ENCODE results near the gene DPP10.

DPP10 gene

DNA sequence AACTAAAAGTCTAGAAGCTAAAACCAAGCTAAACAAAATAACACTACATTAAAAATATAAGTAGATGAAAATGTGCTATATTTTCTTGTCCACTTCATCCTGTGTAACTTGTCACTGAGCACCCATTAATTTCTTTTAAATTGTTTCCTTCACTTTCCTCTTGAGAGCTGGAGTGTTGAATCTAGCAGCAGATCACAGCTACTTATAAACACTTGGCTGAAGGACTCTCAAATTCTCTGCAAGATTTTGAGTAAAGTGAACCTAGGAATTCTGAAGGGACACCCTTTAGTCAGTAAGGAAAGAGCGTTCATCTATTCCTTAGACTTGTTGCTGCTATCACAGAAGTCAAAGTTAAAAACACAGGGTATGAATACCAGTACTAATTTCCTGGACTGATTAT lies 1163.9 kb downstream of the DPP10 start:
- no peak for DNase-seq

DNA sequence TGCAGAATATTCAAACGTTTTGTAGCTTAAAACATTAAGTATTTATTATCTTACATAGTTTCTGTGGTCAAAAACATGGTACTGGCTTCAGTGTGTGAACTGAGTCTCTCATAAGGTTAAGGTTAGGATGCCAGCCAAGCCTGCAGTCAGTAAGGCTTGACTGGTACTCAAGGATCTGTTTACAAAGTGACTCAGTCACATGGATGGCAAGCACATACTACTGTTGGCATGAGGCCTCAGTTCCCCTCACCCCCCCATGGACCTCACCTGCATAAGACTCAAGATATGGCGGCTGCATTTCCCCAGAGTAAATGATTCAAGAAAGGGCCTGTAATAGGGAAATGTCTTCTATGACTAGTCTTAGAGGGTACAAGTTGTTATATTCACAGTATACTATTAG lies 1167.5 kb downstream of the DPP10 start:
- DNase-seq: no peak

DNA sequence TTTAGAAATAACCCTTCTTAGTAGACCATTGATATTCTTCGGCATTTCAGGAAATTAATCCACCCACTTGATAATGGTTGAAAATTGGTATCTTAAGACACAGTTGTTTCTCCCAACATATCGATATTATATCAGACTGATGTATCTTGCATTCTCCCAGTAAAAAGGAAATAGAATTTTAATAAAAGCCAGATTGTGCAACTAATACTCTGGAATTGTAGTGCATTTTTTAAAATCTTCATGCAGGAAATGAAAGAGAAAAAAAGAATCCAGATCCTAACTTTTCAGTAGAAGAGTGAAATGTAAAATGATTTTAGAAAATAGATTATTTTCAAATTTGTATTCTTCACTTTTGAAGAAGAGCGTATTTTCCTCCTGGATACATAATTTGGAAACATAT lies 1168.4 kb downstream of the DPP10 start:
- no peak for DNase-seq

DNA sequence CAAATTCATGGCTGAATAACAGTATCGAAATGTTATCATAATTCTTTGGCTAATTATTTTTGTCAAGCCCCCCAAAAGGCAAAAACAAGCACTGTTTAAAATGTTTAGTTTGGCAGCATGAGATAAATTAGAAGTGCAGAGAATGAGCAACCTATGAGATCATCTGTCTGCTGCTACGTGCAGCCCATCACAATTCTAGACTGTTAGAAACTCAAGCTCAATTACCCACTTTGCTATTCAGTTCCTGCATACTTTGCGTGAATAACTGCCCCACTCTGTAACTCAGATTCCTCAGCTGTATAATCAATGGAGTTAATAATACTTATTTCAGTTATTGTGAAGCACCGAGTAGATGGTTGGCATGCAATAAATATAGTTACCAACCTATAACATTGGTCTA lies 1181.9 kb downstream of the DPP10 start:
- no peak for DNase-seq

DNA sequence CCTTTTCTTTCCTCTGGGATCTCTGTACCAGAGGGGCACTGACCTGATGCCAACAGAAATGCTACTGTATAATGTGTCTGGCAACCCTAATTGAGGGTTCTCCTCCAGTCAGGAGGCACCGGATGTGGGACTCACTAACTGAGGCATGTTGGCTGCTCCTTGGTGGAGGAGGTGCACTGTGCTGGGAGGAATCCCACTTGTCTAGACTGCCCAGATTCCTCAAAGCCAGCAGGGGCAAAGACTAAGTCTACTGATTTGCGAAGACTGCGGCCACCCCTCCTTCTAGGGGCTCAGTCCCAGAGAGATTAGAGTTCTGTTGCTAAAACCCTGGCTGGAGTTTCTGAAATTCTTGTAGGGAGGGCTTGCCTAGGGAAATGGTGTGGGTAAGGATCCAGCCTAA lies 1192.1 kb downstream of the DPP10 start:
- DNase-seq: no peak

DNA sequence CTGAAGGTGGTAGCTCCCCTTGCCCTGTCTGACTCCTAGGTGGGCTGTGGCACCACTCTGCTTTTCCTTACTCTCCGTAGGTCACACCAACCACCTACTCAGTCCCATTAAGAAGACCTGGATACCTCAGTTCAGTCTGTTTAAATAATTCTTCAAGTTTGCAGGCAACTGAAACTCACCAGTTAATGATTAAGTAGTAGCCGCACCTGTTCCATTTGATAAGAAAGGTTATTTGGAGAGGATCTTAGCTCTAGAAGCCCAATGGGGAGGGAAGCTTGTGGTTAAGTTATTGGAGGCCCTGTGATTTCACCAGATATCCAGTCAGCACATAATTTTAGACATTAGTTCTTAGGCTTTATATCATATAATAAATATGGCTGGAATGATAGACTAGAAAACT lies 1193.0 kb downstream of the DPP10 start:
- DNase-seq: no peak

GRCh38 chr2:115649731-115650130 lies 1207.3 kb downstream of the DPP10 start:
- no peak for DNase-seq

GRCh38 chr2:115650827-115651226 lies 1208.4 kb downstream of the DPP10 start:
- no peak for DNase-seq

DNA sequence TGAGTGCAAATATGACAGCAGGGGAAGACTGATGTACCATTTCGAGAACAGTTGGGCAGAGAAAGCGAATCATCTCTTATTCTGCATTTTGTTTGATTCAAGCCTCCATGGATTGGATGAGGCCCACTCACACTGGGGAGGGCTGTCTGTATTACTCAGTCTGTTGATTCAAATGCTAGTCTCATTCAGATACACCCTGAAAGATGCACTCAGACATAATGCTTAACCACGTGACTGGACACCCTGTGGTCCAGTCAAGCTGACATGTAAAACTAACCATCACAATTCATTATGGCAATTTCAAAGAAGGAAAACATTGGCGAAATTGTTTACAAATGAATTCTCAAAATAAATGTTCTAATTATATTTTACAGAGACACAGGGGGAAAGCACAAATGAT lies 1210.2 kb downstream of the DPP10 start:
- DNase-seq: no peak

- no peak for DNase-seq
Measured at GRCh38 chr2:115654362-115654761, 1211.9 kb downstream of the DPP10 start.

DNA sequence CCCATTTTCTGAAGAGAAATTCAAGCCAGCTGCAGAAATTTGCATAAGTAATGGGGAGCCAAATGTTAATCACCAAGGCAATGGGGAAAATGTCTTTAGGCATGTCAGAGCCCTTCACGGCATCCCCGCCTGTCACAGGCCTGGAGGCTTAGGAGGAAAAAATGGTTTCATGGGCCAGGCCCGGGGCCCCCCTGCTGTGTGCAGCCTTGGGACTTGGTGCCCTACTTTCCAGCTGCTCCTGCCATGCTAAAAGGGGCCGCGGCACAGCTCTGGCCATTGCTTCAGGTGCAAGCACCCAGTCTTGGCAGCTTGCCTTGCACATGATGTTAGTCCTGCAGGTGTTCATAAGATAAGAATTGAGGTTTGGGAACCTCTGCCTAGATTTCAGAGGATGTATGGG lies 1235.7 kb downstream of the DPP10 start:
- DNase-seq: no peak

DNA sequence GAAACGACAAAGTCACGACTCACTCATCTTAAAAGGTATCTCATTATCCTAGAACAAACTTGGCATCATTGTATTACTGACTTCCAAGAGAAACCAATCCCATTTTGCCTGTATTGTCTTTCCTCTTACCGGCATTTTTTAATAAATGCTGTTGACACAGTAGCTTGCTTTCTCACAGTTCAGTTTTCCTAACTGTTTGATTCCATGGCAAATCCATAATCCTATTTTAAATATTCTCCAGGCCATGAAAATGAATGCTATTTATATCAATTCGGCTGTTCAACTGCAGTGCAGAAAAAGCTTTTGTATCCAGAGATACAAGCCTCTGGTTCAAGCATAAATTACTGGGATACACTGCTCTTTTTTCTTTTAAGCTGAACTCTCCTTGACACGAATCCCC lies 1241.9 kb downstream of the DPP10 start:
- no peak for DNase-seq

- DNase-seq: no peak
Measured at GRCh38 chr2:115691409-115691808, 1249.0 kb downstream of the DPP10 start.

GRCh38 chr2:115694651-115695050 lies 1252.2 kb downstream of the DPP10 start:
- DNase-seq: no peak

DNA sequence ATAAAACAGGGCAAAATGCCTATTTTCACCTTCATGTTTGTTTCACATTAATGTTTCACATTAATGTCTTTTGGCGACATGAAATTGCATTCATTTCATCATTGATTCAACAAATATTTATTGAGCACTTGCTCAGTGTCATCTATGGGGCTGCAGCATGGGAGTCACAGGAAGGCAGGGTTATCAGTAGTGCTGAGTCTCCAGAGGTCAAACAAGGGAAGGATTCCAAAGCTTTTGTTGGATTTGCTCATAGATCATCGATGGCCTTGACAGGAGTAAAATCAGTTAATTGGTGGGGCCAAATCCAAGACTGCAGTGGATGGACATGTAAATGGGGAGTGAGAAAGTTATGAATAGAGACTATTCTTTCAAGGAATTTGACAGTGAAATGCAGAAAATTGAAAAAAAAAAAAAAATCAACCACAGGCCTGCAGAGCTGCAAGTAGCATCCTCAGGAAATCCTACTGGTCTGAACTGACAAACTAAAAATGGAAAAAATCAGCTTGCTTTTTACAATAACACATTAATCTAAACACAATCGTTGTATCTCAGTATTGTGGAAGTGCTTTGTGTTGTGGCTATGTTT lies 1290.8 kb downstream of the DPP10 start:
- no peak for DNase-seq

DNA sequence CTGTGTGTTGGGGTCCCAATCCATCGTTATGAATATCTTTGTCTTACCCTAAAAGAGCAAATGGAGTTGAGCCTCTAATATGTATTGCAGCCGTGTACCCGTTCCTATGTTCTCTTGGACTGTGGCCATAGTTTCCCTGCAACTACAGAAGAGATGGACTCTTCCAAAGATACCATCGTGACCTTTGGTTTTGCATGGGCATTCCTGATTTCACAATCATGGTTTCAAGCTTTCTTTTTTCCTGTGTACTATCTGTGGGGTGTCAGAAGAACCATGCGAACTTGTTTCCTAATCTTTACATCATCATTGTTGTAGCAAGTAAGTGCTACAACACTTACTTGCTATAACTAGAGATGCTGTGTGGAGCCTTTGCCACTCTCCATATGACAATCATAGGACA lies 1295.7 kb downstream of the DPP10 start:
- DNase-seq: no peak

DNA sequence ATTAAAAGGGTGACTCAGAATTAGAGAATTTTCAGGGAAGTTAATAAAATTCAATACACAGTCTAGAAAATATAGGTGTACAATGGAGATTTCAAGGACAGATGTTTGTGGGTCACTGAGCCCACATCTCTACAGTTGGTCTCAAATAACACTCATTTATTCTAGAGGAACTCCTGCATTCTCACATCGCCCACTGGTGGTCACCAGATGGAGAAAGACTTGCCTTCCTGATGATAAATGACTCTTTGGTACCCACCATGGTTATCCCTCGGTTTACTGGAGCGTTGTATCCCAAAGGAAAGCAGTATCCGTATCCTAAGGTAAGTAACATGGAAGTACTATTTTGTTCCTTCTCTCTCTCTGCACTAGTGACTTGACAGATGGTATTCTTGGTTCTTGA lies 1297.1 kb downstream of the DPP10 start:
- no peak for DNase-seq

- no peak for DNase-seq
Measured at GRCh38 chr2:115746151-115746550, 1303.7 kb downstream of the DPP10 start.

GRCh38 chr2:115757286-115757685 lies 1314.8 kb downstream of the DPP10 start:
- no peak for DNase-seq

GRCh38 chr2:115763601-115764000 lies 1321.2 kb downstream of the DPP10 start:
- DNase-seq: no peak

DNA sequence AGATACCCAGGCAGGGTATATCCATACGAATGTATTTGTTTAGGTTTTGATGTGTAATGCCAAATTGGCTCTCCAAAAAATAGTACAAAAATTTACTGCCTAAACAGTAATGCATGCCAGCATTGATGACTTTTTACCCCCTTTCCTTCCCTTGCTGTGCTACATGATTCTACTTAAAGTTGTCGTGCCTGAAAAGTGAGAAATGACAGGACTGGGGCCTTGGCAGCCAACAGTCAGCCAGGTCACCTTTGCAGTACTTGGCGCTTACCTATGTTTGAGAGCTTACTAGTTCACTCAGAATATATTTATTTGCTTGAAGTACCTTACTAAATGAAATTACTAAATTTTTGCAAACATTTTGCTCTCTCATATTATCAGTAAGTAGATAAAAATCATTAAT lies 1329.1 kb downstream of the DPP10 start:
- no peak for DNase-seq

DNA sequence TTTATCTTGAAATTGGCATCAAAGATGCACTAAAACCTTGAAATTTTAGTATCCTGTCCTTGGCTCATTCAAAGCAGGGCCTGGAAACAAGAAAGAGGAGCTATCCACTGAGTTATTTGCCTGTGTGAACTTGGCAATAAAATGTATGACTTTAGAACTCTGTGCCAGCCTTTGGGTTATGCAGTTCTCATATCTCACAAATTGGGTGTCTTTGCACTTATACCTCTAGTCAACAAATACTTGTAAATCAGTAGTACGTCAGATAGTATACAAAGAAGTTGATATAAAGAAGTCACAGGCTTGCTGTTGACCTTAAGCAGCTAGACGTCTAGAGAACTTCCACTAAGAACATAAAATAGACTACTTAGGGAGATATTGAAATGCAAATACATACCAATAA lies 1331.9 kb downstream of the DPP10 start:
- no peak for DNase-seq

- no peak for DNase-seq
Measured at GRCh38 chr2:115779085-115779632, 1336.7 kb downstream of the DPP10 start.

- no peak for DNase-seq
Measured at GRCh38 chr2:115782286-115782685, 1339.8 kb downstream of the DPP10 start.

DNA sequence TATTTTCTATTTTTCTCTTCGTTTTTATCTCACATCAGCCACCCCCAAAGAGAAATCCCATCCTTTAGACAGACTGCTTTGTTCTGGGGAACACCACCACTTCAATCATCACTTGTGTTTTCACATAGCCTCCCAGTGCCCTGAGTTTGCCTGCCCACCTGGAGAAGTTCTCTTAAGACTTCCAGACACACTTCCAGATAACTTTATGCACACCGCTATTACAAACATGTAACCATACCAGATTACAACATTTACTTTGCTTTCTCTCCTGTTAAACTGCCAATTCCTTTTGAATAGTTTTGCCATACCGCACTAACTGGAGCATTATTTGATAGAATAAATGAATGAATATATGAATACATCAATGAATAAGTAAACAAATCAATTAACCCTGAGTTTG lies 1353.6 kb downstream of the DPP10 start:
- no peak for DNase-seq

DNA sequence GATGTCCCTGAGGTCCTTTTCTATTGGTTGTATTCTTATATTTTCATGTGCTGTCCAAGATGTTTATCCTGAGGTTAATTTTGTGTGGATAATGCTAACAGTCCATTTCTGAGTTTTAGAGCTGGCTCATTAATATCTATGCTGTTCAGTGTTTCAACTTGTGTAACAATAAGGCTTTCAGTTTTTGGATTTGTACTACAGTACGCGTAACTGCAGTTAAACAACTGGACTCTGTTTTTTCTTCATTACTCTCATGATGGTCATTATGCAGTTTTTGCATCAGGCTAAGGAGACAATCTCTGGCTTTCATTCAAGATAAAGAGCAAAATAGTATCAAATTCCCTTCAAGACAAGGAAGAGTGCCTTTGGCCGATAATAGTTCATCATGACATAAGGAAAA lies 1364.8 kb downstream of the DPP10 start:
- DNase-seq: no peak

All from activated CD8-positive, alpha-beta memory T cell treated with anti-CD3 and anti-CD28 coated beads, Interleukin-2, amount 50 U/mL, for 48 hours (primary cell).